Measurements from ENCODE around the gene RMRP.
A peak's percentile ranks its signal among the peaks of the same experiment; 100 is the strongest.
"Not testable (repeated sequence)": the region's sequence is repeated elsewhere in the genome, so short reads cannot be mapped to it uniquely, and the experiment has no call there.

The RMRP gene

DNA sequence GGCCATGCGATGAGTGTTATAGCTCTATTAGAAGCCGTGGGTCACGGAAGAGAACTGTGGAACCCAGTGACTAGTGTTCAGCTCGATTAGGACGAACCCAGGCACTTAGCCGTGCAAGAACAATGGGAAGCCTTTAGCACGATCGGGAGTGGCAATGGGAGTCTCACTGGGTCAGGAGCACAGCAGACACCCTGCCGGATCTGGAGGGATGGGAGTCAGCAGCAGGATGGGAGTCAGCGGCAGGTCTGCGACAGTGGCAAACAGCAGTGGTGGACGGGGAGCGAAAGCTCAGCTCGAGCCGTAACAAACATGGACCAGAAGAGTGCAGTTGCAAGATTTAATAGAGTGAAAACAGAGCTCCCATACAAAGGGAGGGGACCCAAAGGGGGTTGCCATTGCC is 17.4 kb downstream of the RMRP start:
- DNase-seq = not testable (repeated sequence)

DNA sequence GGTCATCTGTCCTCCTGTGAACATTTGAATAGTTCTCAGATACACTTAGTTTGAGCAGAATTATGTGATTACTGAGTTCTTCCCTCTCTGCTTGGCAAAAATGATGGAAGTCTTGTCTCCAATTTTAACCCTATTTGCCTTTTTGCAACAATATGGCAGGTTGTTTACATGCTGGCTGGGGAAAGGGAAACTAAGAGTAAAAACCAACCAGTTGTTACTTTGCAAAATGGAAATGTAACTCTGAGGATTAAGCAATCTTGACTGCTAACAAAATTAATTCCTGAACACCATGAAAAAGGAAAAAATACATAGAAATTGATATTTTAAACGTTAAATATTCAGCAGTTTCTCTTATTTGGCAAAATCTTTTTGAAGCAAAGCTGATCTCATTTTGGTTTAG is 18.2 kb downstream of the RMRP start:
- no peak for DNase-seq

DNA sequence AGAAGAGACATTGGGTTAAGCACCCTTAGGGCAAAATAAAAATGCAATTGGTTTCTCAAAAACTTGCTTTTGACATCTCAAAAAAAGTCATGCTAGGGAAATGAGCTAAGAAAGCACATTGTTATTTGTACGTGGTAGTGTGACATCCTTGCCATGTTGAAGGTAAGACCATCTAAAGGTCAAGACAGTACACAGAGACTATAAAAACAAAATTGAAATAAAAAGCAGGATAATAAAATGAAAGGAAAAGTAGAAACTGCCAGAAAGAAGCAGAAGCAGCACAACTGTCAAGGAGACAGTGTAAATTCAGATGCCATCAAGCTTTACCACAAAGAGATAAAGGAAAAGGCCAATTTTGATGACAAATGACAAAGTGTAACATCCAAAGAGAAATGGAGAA is 18.6 kb downstream of the RMRP start:
- DNase-seq = not testable (repeated sequence)

DNA sequence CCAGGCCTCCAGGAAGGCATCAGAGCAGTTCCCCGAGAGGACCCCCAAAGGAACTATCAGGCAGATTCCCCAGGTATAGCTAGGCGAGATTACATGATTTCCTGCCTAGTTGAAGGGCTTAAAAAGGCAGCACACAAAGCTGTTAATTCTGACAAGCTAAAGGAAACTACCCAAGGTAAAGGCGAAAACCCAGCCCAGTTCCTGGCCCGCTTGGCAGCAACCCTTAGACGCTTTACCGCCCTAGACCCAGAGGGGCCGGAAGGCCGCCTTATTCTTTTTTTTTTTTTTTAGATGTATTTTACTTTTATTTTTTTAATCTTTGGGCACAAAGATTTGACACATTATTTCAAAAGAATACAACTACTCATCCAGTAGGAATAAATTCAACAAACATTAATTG is 19.1 kb downstream of the RMRP start:
- DNase-seq = not testable (repeated sequence)

DNA sequence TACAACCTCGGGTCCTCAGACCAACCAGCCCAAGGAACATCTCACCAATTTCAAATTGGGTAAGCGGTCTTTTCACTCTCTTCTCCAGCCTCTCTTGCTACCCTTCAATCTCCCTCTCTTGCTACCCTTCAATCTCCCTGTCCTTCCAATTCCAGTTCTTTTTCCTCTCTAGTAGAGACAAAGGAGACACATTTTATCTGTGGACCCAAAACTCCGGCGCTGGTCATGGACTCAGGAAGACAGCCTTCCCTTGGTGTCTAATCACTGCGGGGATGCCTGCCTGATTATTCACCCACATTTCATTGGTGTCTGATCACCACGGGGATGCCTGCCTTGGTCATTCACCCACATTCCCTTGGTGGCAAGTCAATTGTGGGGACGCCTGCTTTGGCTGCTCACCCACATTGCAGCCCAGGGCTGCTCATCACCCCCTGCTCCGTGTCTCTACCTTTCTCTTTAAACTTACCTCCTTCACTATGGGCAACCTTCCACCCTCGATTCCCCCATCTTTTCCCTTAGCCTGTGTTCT is 20.3 kb downstream of the RMRP start:
- not testable (repeated sequence) for DNase-seq

DNA sequence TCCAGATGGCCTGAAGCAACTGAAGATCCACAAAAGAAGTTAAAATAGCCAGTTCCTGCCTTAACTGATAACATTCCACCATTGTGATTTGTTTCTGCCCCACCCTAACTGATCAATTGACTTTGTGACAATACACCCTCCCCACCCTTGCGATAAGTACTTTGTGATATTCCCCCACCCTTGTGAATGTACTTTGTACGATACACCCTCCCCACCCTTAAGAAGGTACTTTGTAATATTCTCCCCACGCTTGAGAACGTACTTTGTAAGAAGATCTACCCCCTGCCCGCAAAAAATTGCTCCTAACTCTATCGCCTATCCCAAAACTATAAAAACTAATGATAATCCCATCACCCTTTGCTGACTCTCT is 21.0 kb downstream of the RMRP start:
- not testable (repeated sequence) for DNase-seq

DNA sequence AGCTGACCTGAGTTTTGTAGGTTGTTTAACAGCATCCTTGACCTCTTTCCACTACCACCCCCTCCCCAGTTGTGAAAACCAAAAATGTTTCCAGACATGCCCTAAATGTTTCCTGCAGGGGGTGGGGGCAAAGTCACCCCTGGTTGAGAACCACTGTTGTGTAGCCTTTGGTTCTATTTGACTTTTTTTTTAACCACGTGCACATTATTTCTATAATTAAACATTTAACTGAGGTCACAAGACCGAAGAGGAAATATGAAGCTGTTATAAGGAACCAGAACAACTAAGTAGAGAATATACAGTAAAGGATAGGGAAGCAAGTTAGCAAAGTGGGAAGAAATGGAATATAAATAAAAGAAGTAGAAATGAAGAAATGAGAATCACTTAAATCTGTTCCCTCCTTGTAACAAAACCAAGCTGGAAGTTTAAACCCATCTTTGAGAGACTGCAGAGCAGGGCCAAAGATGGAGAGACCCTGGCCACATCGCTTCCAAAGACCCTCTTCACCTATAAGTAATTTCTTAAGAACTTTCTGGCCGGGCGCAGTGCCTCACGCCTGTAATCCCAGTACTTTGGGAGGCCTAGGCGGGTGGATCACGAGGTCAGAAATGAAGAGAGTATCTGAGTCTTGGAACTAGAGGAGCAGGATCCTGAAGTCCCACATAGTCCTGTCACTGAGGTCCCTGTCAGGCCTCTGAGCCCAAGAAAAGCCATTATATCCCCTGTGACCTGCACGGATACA is 21.5 kb downstream of the RMRP start:
- no peak for DNase-seq

DNA sequence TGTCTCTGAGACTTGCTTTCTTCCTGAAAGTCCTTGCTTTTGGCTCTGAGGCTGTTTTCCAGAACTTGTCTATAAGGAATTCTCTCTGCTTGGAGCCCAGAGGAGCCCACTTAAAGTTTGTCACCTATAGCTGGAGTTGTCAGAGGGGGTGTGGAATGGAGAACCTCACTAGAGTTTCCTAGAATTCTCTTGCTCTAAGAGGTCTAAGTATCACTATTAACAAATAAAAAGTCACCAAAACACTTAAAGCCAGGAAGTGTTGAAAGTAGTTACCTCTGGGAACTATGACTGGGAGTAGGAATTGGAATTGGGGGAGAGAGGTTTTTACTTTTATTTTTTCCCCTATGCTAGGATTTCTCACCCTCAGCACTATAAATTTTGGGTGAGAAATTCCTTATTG is 22.1 kb downstream of the RMRP start:
- no peak for DNase-seq

DNA sequence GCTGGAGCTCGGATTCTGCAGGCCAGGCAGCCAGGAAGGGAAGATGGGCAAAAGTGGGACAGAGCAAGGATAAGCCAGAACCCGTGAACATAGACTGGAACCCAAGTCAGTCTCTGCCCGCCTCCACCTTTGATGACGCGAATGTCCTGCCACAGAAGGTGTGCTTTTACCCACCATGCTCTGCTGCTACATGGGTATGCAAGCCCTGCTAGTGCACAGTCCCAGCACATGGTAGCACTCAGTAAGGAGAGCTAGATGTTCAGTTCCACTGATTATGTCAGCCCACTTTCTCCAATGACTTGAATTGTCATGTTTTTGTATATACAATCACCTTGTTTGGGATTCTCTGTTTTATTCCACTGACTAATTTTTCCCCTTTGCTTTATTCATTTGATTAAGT is 28.2 kb downstream of the RMRP start:
- no peak for DNase-seq

DNA sequence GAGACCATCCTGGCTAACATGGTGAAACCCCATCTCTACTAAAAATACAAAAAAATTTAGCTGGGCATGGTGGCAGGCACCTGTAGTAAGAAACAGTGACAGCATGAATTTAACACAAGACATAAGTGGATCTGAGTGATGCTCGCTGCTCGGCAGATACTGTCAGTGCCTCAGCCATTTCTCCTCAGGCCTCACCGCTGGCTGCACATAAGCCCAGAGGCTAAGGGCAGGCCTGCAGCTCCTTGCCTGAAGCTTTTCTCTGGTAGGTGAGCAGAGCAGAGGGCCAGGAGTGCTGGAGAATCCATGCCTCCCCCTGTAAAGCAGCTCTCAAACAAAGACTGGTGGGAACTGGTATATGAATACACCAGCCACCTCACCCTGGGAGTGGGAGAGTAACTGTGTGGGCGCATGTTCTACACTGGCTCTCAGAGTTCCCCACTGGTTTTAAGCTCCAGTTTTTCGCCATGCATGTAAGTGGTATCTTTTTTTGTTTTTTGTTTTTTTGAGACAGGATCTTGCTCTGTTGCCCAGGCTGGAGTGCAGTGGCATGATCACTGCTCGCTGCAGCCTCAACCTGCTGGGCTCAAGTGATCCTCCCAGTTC is 29.3 kb downstream of the RMRP start:
- no peak for DNase-seq

DNA sequence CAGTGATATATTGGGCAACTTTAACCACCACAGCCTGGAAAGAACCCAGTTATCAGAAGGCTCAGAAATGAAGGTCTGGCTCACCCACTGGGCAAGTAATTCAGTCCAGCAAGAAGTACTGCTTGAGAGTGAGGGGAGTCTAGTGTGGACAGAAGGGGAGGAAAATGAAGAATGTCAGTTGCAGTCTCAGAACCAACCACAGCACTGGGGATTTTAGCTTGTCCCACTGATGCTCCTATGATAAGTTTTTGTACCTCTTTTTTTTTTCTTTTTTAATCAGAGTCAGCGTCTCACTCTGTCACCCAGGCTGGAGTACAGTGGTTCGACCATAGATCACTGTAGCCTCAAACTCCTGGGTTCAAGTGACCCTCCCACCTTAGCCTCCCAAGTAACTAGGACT is 30.2 kb downstream of the RMRP start:
- DNase-seq = no peak

DNA sequence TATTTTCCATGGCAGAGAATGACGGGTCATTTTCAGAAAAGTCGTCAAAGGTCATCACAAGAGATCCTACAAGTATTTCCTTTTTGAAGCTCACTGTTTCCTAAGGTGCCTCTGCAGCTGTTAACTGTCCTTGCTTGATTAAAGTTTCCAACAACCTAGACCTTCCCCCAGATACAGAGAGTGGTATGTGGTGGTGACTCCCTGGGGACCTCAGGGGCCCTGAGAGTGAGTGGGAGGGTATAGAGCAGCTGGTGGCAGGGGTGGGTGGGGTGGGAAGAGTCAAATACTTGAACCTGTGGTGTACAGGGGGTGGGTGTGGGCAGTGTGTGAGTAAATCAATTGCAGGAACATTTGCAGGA is 38.0 kb downstream of the RMRP start:
- no peak for DNase-seq

DNA sequence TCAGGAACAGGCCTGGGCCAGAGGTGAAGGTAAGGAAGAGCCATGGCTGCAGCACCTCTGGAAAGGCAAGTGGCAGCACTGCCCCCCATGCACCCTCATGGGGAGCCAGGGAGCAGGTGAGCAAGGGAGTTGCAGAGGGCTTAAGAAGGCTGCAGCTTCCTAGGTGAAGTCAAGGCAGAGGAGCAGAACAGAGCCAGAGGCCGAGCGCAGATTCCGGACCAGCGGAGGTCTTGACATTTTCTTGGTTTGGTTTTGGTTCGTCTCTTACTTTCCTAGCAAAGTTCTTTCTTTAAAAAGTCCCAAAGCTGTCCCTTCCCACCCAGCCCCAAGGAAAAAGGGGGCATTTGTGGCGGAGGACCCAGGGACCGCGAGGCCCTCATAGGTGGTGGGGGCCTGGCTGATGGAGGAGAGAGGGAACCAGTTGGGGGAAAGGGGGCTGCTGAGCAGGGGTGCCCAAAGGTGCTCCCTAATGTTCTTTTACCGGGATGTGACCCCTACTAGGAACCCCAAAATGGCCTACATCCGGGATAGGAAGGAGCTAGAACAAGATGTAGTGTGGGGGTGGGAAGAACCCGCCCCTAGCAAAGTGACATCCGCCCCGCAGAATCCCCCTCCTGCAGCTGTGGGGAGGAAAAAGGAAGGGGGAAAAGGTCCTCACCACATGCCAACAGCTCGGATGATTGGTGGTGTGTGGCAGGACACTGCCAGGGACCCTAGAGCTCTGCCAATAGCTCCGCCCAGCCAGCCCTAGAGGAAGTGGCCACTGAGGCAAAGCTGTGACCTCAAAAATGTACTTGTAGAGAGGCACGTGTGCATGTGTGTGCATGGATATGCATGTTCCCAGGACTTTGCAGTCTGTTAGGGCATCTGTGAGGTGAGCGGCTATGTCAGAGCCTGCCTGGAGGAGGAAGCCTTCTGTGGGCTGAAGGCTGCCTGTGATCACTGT is 38.7 kb downstream of the RMRP start:
- DNase-seq = no peak

DNA sequence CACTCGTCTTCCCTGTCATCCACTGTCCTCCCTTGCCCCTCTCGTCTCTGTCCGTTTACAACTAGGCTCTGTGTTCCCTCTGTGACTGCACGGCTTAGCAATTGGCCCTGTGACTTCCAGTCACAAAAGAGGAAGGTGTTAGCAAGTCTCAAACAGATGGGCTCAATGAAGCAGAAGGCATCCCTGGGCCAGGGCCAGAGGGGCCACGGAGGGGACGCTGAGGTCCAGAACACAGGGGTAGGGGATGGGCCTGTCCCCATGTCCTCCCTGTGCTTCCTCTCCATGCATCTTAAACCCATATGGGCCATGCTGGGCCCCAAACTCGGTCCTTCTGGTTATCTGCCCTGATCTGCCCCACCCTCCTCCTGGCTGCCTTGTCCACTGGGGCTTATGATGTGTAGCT is 39.5 kb downstream of the RMRP start, which contains the start of gene CD72:
Gene CD72, minus strand, starts transcription at position 89 of the 403 bp plus-strand sequence. CDS start 110 bp downstream, outside the sequence.
- peak; percentile 19 for DNase-seq

DNA sequence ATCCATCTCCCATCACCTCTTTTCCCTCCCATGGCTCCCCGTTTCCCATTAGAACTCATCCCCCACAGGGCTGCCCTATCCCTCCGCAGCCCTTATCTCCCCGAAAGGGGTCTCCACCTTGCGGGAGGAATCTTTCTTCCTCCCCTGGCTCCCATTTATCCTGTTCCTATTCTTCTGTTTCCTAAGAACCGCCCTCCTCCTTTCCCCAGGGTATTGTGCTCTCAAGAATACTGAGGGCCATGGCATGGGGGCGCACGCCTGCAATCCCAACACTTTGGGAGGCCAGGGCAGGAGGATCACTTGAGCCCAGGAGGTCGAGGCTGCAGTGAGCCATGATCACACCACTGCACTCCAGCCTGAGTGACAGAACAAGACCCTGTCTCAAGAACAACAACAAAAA is 40.3 kb downstream of the RMRP start:
- DNase-seq = no peak

DNA sequence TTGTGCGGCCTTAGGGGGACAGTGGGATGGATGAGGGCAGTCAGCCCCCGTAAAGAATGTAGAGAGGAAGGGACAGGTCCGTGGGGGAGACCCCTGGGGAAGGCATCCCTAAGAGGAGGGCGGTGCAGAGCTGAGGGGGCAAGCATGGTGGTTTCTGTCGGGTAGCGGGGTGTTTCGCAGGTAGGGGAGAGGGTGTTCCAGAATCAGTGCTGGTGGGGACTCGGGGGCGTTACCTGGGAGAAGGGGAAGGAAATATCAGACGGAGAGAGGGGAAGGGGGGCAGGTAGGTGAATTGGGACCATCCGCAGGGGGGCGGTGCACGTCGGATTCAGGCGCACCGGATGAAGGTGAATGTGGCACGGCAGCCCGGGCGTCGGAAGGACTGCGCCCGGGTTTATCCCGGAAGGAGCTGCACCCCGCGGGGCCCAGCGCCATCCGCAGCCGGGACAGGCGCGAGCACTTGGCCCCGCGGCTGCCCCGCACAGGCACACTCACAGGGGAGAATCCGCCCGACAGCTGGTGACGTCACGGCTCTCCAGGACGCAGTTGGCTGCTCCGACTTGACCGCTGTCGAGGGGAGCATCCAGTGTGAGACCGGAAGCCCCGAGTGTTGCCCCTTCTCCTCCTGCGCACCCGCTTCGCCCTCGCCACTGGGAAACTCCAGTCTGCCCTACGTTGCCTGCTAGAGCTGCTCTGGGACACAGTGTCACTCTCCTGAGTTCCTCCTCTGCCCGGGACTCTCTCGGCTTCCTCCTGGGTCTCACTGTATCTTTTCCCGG is 40.9 kb downstream of the RMRP start:
- DNase-seq = no peak

DNA sequence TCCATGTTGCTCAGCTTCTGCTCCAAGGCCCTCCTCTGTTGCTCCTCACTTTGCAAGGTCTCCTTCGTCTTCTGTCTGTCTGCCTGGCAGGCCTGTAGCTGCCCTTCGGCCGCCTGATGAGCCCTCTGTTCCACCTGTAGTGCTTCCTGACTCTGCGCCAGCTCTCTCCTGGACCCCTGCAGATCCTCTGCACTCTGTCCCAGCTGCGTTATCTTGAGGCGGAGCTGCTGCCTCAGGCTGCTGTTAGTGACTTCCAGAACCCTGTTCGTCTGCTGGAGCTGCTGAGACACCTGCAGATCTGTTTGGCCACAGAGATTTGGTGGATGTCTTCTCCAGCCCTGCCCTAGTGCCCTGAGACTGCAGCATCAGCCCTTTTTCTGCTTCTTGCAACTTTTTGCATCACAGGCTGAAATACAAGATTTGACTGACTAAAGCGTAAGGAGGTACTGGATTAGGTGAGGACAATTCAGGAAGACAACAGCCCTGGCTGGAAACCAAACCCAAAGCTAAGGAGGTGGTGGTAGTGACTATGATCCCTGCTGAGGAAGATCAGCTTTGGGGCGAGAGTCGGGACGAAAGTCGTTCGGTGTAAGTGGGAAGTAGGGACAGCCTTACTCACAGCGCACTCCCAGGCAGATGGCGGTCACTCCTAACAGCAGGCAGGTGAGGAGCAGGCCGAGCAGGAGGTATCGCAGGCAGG is 41.7 kb downstream of the RMRP start:
- DNase-seq = no peak

DNA sequence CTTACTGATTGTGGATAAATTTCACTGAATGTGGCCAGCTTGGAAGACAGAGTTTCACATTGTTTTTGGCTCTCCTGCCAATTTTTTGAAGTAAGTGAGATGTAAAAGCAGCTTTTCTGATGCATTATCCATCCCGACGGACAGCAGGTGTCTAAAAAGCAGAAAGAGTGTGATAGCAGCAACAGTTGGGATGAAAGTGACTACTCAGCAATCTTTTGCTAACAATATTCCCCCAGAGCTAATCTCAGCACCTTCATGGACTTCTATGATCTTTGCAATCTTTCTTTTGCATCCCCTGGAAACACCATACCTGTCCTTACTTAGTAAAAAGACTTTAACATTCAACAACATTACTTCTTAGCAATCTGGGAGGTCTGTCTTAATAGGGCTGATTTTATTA is 45.0 kb downstream of the RMRP start:
- DNase-seq = no peak

DNA sequence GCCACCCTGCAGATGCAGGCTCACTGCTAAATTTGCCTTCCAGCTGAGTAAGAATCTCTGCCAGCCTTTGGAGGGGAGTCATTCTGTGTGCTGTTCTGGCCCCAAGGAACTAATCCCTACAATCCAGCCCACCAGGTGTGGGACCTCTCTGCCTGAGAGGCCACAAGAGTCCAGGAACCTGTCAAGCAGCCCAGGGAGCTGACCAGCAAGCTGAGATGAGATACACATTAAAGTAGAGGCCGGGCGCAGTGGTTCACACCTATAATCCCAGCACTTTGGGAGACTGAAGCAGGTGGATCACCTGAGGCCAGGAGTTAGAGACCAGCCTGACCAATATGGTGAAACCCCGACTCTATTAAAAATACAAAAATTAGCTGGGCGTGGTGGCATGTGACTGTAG is 45.8 kb downstream of the RMRP start:
- DNase-seq = not testable (repeated sequence)

DNA sequence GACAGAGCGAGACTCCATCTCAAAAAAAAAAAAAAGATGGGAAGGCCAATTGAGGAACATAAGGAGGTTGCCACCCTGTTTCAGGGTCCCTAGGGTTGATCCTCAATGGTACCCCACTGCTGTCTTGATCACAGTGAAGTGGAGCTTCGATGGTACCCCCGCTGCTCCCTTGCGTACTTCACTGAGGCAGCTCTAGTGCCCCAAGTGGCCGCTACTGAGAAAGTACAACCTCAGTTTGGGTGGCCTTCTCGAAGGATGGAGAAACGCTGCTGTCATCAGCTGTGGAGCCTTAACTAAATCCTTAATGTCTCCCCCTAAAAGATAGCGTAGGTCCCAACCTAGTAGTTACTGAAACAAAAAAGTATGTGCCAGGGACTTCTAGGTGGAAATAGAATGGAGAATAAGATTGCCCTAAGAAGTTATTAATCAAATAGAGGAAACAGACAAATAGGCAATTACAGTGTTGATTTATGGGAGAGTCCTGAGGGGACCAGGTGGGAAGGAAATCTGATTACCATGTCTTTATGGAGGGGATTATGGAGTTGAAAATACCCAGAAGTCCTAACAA is 46.5 kb downstream of the RMRP start:
- peak; percentile 11 for DNase-seq

DNA sequence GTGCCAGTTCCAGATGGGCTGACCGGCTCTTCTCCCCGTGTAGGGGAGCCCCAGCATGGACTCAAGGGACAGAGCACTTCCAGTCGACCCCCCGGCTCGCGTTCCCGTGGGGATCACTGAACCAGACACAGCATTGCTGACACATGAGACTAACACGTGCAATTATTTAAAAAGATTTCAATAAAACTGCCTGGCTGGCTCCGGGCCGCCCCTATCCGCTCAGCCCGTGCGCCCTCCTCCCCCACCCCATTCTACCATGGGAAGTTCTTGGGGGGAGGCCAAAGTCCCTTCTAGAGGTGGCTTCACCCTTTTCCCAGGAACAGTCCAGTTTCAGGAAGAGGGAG is 48.0 kb downstream of the RMRP start:
- DNase-seq = no peak

All from NCI-H1694 treated with DMSO at 0.1 percent for 48 hours (cell line).